ENCODE results near the gene KIF16B. TPM values are rescaled to one million over a fixed set of nuclear protein-coding genes. Genes with fewer than 3 reads are reported as not detected.

Gene KIF16B
- total and polyA plus RNA-seq, 2 experiments from 2014 or later, result 6.5 to 11.1 TPM

DNA sequence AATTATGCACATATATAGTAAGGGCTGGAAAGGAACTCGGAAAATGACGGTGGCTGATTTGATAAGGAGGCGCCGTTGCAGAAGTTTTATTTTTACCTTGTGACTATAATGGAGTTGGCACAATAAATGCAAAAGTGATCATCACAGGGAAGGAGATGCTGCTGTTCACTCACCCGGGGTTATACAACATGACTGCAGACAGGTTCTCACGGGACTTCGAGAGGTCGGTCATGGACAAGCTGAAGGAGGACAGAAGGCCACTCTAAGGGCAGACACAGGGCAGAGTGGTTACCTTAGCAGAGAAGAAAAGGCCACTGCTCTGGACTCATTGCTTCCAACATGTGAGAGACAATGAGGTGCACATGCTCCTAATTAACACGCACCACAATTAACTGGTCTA, 168.6 kb downstream of the KIF16B start:
- Mint-ChIP-seq H3K4me3 (no peak overlapping the region), H3K27ac (no peak overlapping the region; the same call in 1 of the 2 replicates), H3K4me1 (peaks cover 2% of the 10 kb centered on the region; the same call in 2 of the 3 replicates), H3K9me3 (no peaks in the 10 kb centered on the region), H3K36me3 (ENCODE audit: low read depth) (peaks cover 14% of the 10 kb centered on the region), H3K27me3 (ENCODE audit: insufficient read depth, low read depth, poor library complexity) (no peaks in the 10 kb centered on the region)
- no peak overlapping the region for H3K4me2 ChIP-seq
- TF ChIP-seq EZH2phosphoT487 (IDR thresholded peaks at IDR 0.05; ENCODE audit: unreplicated experiment) (no peak), EZH2 (IDR thresholded peaks at IDR 0.05; ENCODE audit: low read depth, unreplicated experiment) (no peak)
- H3F3A ChIP-seq (replicated peaks; ENCODE audit: low read depth), result no peaks in the 10 kb centered on the region
- no peaks in the 10 kb centered on the region for H3K27me3 ChIP-seq (ENCODE audit: insufficient read depth)
- peaks cover 3% of the 10 kb centered on the region; the same call in 1 of the 2 replicates for H3K9me2 ChIP-seq (ENCODE audit: insufficient read depth)
- no peaks in the 10 kb centered on the region for H3K36me3 ChIP-seq (ENCODE audit: insufficient read depth)
- no peak overlapping the region for H2AFZ ChIP-seq
- DNase-seq (ENCODE audit: low spot score) (no peak), ATAC-seq (no peak)
- H4K20me1 ChIP-seq (replicated peaks; ENCODE audit: insufficient read depth), result no peaks in the 10 kb centered on the region
- H3K4me1 ChIP-seq (ENCODE audit: insufficient read depth), result no peaks in the 10 kb centered on the region
- no peak overlapping the region for H3K27ac ChIP-seq (ENCODE audit: low read depth)
- H3K79me2 ChIP-seq (replicated peaks; ENCODE audit: insufficient read depth), result no peaks in the 10 kb centered on the region
- no peak overlapping the region for H3K4me3 ChIP-seq

DNA sequence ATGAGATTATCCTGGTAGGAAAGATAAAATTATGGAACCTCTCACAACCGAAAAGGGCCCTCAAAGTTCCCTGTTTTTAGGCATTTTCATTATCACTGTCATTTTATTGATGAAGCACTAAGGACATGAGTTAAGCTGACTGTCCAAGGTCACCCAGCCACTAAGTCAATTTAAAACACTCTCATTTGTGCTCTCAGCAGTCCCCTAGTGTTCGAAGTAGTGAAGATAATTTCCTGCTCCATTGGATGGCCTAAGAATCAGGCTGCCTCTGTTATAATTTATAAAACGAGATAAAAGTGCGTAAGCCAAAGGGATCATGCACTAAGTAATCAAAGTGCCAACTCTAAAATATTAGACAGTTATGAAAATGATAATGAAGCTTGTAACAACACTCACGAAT, 169.1 kb downstream of the KIF16B start:
- Histone ChIP-seq H3F3A (replicated peaks; ENCODE audit: low read depth) (no peaks in the 10 kb centered on the region), H3K4me1 (ENCODE audit: insufficient read depth) (no peaks in the 10 kb centered on the region), H3K36me3 (ENCODE audit: insufficient read depth) (no peaks in the 10 kb centered on the region), H4K20me1 (replicated peaks; ENCODE audit: insufficient read depth) (no peaks in the 10 kb centered on the region), H3K79me2 (replicated peaks; ENCODE audit: insufficient read depth) (no peaks in the 10 kb centered on the region), H3K9me2 (ENCODE audit: insufficient read depth) (peaks cover 4% of the 10 kb centered on the region; the same call in 1 of the 2 replicates), H2AFZ (no peak overlapping the region), H3K27ac (ENCODE audit: low read depth) (no peak overlapping the region), H3K4me2 (no peak overlapping the region), H3K27me3 (ENCODE audit: insufficient read depth) (no peaks in the 10 kb centered on the region), H3K4me3 (no peak overlapping the region)
- Mint-ChIP-seq H3K4me1 (peaks cover 2% of the 10 kb centered on the region; the same call in 2 of the 3 replicates), H3K4me3 (no peak overlapping the region), H3K27me3 (ENCODE audit: insufficient read depth, low read depth, poor library complexity) (peaks cover 4% of the 10 kb centered on the region), H3K36me3 (ENCODE audit: low read depth) (peaks cover 19% of the 10 kb centered on the region), H3K27ac (no peak overlapping the region), H3K9me3 (no peaks in the 10 kb centered on the region)
- TF ChIP-seq, protein P1, sequence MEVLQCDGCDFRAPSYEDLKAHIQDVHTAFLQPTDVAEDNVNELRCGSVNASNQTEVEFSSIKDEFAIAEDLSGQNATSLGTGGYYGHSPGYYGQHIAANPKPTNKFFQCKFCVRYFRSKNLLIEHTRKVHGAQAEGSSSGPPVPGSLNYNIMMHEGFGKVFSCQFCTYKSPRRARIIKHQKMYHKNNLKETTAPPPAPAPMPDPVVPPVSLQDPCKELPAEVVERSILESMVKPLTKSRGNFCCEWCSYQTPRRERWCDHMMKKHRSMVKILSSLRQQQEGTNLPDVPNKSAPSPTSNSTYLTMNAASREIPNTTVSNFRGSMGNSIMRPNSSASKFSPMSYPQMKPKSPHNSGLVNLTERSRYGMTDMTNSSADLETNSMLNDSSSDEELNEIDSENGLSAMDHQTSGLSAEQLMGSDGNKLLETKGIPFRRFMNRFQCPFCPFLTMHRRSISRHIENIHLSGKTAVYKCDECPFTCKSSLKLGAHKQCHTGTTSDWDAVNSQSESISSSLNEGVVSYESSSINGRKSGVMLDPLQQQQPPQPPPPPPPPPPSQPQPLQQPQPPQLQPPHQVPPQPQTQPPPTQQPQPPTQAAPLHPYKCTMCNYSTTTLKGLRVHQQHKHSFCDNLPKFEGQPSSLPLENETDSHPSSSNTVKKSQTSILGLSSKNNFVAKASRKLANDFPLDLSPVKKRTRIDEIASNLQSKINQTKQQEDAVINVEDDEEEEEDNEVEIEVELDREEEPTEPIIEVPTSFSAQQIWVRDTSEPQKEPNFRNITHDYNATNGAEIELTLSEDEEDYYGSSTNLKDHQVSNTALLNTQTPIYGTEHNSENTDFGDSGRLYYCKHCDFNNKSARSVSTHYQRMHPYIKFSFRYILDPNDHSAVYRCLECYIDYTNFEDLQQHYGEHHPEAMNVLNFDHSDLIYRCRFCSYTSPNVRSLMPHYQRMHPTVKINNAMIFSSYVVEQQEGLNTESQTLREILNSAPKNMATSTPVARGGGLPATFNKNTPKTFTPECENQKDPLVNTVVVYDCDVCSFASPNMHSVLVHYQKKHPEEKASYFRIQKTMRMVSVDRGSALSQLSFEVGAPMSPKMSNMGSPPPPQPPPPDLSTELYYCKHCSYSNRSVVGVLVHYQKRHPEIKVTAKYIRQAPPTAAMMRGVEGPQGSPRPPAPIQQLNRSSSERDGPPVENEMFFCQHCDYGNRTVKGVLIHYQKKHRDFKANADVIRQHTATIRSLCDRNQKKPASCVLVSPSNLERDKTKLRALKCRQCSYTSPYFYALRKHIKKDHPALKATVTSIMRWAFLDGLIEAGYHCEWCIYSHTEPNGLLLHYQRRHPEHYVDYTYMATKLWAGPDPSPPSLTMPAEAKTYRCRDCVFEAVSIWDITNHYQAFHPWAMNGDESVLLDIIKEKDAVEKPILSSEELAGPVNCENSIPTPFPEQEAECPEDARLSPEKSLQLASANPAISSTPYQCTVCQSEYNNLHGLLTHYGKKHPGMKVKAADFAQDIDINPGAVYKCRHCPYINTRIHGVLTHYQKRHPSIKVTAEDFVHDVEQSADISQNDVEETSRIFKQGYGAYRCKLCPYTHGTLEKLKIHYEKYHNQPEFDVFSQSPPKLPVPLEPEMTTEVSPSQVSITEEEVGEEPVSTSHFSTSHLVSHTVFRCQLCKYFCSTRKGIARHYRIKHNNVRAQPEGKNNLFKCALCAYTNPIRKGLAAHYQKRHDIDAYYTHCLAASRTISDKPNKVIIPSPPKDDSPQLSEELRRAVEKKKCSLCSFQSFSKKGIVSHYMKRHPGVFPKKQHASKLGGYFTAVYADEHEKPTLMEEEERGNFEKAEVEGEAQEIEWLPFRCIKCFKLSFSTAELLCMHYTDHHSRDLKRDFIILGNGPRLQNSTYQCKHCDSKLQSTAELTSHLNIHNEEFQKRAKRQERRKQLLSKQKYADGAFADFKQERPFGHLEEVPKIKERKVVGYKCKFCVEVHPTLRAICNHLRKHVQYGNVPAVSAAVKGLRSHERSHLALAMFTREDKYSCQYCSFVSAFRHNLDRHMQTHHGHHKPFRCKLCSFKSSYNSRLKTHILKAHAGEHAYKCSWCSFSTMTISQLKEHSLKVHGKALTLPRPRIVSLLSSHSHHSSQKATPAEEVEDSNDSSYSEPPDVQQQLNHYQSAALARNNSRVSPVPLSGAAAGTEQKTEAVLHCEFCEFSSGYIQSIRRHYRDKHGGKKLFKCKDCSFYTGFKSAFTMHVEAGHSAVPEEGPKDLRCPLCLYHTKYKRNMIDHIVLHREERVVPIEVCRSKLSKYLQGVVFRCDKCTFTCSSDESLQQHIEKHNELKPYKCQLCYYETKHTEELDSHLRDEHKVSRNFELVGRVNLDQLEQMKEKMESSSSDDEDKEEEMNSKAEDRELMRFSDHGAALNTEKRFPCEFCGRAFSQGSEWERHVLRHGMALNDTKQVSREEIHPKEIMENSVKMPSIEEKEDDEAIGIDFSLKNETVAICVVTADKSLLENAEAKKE (CRISPR knock-in tag; IDR thresholded peaks at IDR 0.05), result no peak
- TF ChIP-seq, protein P2, sequence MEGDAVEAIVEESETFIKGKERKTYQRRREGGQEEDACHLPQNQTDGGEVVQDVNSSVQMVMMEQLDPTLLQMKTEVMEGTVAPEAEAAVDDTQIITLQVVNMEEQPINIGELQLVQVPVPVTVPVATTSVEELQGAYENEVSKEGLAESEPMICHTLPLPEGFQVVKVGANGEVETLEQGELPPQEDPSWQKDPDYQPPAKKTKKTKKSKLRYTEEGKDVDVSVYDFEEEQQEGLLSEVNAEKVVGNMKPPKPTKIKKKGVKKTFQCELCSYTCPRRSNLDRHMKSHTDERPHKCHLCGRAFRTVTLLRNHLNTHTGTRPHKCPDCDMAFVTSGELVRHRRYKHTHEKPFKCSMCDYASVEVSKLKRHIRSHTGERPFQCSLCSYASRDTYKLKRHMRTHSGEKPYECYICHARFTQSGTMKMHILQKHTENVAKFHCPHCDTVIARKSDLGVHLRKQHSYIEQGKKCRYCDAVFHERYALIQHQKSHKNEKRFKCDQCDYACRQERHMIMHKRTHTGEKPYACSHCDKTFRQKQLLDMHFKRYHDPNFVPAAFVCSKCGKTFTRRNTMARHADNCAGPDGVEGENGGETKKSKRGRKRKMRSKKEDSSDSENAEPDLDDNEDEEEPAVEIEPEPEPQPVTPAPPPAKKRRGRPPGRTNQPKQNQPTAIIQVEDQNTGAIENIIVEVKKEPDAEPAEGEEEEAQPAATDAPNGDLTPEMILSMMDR (conservative IDR thresholded peaks at IDR 0.05; ENCODE audit: low read depth in 2 of 2), result 0 out of 4 replicates have a peak, but pooled peaks of 1 of the 2 experiments have one; percentile 19
- ATAC-seq, result no peak
- no peak for DNase-seq (ENCODE audit: low spot score)

Measured in GM23338 (cell line).